K562 (cell line): ENCODE results near the gene PLEKHN1. TPM values are rescaled to one million over a fixed set of nuclear protein-coding genes. Genes with fewer than 3 reads are reported as not detected.
A peak's percentile ranks its signal among the peaks of the same experiment; 100 is the strongest.

Experiments used
- BHLHE40 ChIP-seq: IDR thresholded peaks from 2 replicates; pipeline ENCODE4 v1.6.1; 2011; ENCODE audit warnings: low read length, improper control_type of control experiment
- ELK3 ChIP-seq: fragments of 450-650 bp; formaldehyde crosslinking; IDR thresholded peaks from 2 replicates; pipeline ENCODE4 v1.4.0; 2020; ENCODE audit warnings: mild to moderate bottlenecking
- HES1 ChIP-seq: fragments of 450-650 bp; IDR thresholded peaks from 2 replicates; pipeline ENCODE4 v1.6.1; 2016; ENCODE audit warnings: low read depth, mild to moderate bottlenecking, moderate library complexity
- HNRNPH1 ChIP-seq: fragments of 200-400 bp; formaldehyde crosslinking; optimal IDR thresholded peaks from 2 replicates; pipeline ENCODE3; 2017; ENCODE audit warnings: low read depth, mild to moderate bottlenecking, low read length, moderate library complexity
- KAT8 ChIP-seq: fragments of 450-650 bp; IDR thresholded peaks from 2 replicates; pipeline ENCODE4 v1.6.1; 2016; ENCODE audit warnings: low read depth, mild to moderate bottlenecking
- KDM5B ChIP-seq: fragments of 200-600 bp; sonication (generic); IDR thresholded peaks from 2 replicates; pipeline ENCODE4 v1.6.1; 2012; ENCODE audit warnings: low read depth, mild to moderate bottlenecking, moderate library complexity, low read length, control low read depth, inconsistent platforms; ENCODE audit not compliant: insufficient replicate concordance
- MAFF ChIP-seq: IDR thresholded peaks from 2 replicates; pipeline ENCODE4 v1.6.1; 2012; ENCODE audit warnings: low read length, improper control_type of control experiment
- MEF2A ChIP-seq: IDR thresholded peaks from 2 replicates; pipeline ENCODE4 v1.6.1; 2011; ENCODE audit warnings: low read depth, mild to moderate bottlenecking, low read length, moderate library complexity; ENCODE audit not compliant: control insufficient read depth
- NFATC3 ChIP-seq: fragments of 450-650 bp; IDR thresholded peaks from 2 replicates; pipeline ENCODE4 v1.6.1; 2017; ENCODE audit warnings: mild to moderate bottlenecking
- NFXL1 ChIP-seq: fragments of 450-650 bp; formaldehyde crosslinking; IDR thresholded peaks from 2 replicates; pipeline ENCODE4 v1.4.0; 2021; ENCODE audit warnings: mild to moderate bottlenecking
- RNF2 ChIP-seq: sonication (generic); IDR thresholded peaks from 2 replicates; pipeline ENCODE4 v1.6.1; 2016
- SMAD2 ChIP-seq: fragments of 150-350 bp; IDR thresholded peaks from 2 replicates; pipeline ENCODE4 v1.6.1; 2014; ENCODE audit warnings: low read depth, mild to moderate bottlenecking, low read length
- STAT6 ChIP-seq: sonication (generic); formaldehyde crosslinking; IDR thresholded peaks from 2 replicates; pipeline ENCODE4 v1.8.1; 2023; ENCODE audit warnings: mild to moderate bottlenecking, missing genetic modification reagents
- USF1 ChIP-seq: sonication (generic); formaldehyde crosslinking; IDR thresholded peaks from 2 replicates; pipeline ENCODE4 v1.9.0; 2022; ENCODE audit warnings: mild to moderate bottlenecking, missing genetic modification reagents
- ZFX ChIP-seq: sonication (generic); formaldehyde crosslinking; IDR thresholded peaks from 2 replicates; pipeline ENCODE4 v1.8.0; 2022; ENCODE audit warnings: mild to moderate bottlenecking, missing genetic modification reagents, moderate library complexity
- ZNF212 ChIP-seq: fragments of 450-650 bp; formaldehyde crosslinking; IDR thresholded peaks from 2 replicates; pipeline ENCODE4 v1.4.0; 2020; ENCODE audit warnings: mild to moderate bottlenecking
- ZNF311 ChIP-seq: fragments of 250-450 bp; sonication (Bioruptor Pico); IDR thresholded peaks from 2 replicates; pipeline ENCODE4 v1.4.0; 2020; ENCODE audit warnings: mild to moderate bottlenecking, moderate library complexity
- ZNF561 ChIP-seq: fragments of 450-650 bp; formaldehyde crosslinking; conservative IDR thresholded peaks from 2 replicates; pipeline ENCODE4 v1.4.0; 2020; ENCODE audit warnings: mild to moderate bottlenecking, moderate library complexity
- polyA plus RNA-seq, 8 experiments: library from polyadenylated mRNA; depleted of rRNA in 4 of 8; stranded (reverse) in 5 of 8; unstranded in 3 of 8; fragments of >200 nt; fragmentation: Nextera tagmentation in 2 of 8; fragmentation: Illumina TruSeq in 1 of 8; extraction: Ambion mirVana in 2 of 8; extraction: Trizol in 1 of 8; gene quantifications; 2 replicates each; pipeline versions ENCODE4 v1.2.1 to v1.2.3, GENCODE V29; 2011 to 2014; ENCODE audit warnings: inconsistent platforms in 1 of 8, missing spikeins in 1 of 8
- total RNA-seq, 7 experiments: library from RNA; depleted of rRNA in 6 of 7; stranded (reverse); fragments of >200 nt in 6 of 7; fragmentation: Illumina TruSeq in 2 of 7; extraction: Trizol in 2 of 7; gene quantifications; 2 replicates each; pipeline versions ENCODE4 v1.2.1 to v1.2.3, GENCODE V29; 2011 to 2021; ENCODE audit warnings: low replicate concordance in 1 of 7

The PLEKHN1 gene
- total and polyA plus RNA-seq, 9 of the 15 experiments (the other 6 are each of a cell fraction or from before 2014, with no cell fraction given), result 0.07 to 1.5 (median 0.13) TPM; not detected in 2

- TF ChIP-seq HES1, result peak; percentile 49; the same call in 1 of the 2 replicates
- no peak for TF ChIP-seq ZNF561 (CRISPR knock-in tag)
- TF ChIP-seq ZNF311 (CRISPR knock-in tag), result no peak
- TF ChIP-seq ZFX (CRISPR knock-in tag), result peak; percentile 45; the same call in 1 of the 2 replicates
- TF ChIP-seq KAT8, result no peak
- TF ChIP-seq KDM5B, result peak; percentile 19
- TF ChIP-seq MEF2A, result no peak
- no peak for TF ChIP-seq ZNF212 (CRISPR knock-in tag)
- no peak for TF ChIP-seq HNRNPH1
- TF ChIP-seq USF1 (CRISPR knock-in tag), result no peak
- TF ChIP-seq RNF2, result peak; percentile 95
- TF ChIP-seq SMAD2, result no peak; the same call in 1 of the 2 replicates
- peak; percentile 55 for TF ChIP-seq BHLHE40
- no peak for TF ChIP-seq MAFF
- 0 out of 2 replicates have a peak, but pooled peaks have one; percentile 58 for TF ChIP-seq NFATC3
- no peak for TF ChIP-seq STAT6
- no peak for TF ChIP-seq ELK3 (CRISPR knock-in tag)
- no peak for TF ChIP-seq NFXL1
Measured at GRCh38 chr1:921011-921837, 45.1 kb upstream of the PLEKHN1 start (continued).
